ENCODE measurements around the gene RPS6KA2.
A peak's percentile ranks its signal among the peaks of the same experiment; 100 is the strongest.

RPS6KA2 gene

GRCh38 chr6:166440729-166441128 is 186.3 kb downstream of the RPS6KA2 start:
- DNase-seq = no peak

DNA sequence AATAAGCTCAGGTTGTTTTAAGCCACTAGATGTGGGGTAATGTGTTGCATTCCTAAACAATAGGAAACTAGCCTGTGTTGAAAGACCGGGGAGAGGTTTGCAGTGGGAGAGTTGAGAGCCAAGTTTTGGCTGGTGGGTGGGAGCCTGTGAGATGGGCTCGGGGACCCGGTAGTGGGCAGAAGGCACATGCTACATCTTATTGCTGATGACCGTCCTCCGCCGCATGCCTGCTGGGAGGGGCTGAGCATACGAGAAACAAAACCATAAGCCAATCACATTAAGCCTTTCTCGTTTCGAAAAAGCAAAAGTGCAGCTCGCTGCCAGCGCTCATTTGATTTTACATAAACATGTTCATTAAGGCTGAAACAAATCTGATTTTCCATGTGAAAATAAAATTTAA is 186.9 kb downstream of the RPS6KA2 start:
- peak in 1 of 2 donors; percentile 2 for DNase-seq

DNA sequence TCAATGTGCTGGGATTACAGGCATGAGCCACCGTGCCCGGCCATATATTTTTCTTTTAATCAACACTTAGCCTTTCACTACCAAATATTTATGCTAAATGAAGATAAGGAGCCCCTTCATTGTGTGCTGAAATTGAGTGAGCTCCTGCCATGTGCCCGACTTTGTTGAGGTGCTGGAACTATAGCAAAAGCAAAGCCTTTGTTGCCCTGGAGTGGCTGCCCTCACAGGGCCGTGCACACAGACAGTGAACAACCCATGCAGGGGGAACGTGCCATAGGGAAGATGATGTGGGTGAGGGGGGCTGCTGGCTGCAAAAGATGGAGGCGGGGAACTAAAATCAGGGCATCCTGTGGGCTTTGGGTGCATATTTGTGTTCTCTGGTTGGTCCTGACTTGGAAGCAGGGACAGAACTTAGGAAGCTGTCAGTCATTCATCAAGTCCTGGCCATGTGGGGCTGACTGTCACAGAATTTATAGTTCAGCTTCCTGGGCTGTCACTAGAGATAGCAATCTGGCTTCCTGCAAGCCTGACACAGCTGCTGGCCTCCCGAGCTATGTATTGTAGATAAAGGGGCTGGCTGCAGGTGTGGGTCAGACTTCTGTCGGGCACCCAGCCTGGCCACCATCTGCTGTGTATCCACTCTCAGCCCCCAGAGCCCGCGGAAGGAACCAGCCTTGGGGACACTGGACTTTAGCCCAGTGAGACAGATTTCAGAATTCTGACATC is 187.5 kb downstream of the RPS6KA2 start:
- DNase-seq = no peak

DNA sequence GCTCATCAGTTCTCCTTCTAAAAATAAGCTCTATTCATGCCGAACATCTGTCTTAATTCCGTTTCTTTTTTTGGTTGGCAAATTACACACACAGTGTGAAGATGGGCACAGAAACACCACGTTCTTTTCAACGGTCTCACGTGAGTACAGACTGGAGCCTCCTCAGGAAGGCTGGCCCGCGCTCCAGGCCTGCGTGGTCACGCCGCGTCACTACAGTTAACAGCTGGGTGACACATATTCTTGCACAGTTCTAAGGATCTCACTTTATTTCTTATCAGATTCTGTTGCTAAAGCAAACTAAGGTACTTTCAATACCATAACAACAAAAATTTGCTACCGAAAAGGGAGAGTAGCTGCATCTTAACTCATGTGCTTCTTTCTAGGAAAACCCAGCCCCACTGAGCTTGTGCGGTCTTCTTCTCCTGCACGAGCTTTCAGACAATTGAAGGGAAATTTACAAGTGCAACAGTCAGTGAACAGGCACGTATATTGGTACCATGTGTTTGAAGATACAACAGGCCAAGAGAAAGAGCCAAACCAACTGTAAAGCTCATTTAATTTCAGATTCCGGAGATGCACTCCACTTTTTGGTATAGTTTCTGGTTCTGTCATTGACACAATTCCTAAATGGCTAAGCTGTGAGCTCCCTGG is 188.7 kb downstream of the RPS6KA2 start:
- no peak for DNase-seq

DNA sequence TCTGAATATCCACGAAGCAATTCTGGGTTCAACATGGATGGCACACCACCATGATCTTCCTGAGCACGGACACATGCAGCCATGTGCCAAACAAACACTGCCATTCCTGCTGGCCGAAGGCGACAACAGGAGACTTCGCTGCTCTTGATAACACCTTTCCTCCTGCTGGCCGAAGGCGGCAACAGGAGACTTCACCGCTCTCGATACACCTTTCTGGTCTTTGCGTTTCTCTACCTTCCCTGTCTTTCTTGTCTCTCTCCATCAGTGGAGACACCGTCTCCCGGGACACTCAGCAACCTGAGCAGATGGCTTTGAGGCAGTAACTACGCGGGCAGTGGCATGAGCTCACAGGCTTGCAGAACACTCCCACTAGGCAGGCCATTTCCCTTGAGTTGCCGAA is 189.4 kb downstream of the RPS6KA2 start:
- DNase-seq = no peak

- DNase-seq = no peak
These were observed 190.6 kb downstream of the RPS6KA2 start for GRCh38 chr6:166436195-166437139.

DNA sequence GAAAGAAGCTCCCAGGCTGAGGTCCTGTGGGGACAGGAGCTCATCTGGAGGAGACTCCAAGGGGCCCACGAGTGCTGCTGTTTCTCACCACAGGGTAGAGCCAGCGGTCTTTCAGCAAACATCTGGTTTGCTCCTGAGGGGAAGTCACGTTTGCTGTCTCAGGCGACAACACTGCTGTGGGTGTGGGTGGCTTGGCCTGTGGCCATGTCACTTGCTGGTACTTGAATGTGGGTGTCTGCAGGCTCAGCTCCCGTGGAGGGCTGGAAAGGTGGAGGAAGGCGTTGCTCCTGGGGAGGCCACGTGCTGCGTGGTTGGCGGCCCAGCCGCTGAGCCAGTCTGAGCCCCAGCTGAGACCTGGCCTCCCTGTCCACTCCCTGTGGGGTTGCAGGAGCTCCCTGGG is 191.5 kb downstream of the RPS6KA2 start:
- DNase-seq = peak; percentile 62 to 72

GRCh38 chr6:166434336-166434735 is 192.7 kb downstream of the RPS6KA2 start:
- no peak for DNase-seq

DNA sequence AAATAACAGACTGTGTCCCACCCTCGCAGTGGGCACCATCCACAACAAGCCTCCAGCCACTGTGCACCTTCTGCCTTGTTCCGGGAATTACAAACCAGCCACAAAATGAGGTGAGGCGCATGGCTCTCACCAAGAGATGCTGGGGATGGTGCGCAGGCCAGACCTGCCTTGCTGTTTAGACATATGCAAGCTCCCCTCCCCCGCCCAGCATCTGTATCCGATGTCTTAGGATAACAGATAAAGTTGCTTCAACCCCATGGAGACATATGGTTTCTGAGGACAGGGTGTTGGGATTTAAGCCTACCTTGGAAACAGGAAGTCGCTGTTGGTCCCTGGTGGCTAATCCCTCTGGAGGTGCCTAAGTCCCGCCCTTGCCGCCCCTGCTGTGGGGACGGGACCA is 194.0 kb downstream of the RPS6KA2 start:
- no peak for DNase-seq

DNA sequence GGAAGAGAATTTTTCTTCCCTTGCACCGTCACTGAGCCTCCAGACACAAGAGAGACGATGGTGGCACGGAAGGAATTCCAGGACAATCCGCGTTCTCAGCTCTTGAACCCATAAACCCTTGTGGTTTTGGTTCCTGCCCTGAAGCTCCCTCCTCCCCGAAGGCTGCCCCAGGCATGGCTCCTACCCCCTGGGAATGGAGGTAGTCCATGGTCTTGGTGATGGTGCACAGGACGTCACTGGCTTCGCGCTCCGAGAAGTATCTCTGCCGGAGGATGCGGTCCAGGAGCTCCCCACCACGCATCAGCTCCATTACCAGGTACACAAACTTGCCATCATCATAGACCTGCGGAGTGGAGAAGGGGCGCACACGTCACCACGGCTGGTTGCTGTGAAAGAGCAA is 196.8 kb downstream of the RPS6KA2 start:
- no peak for DNase-seq

DNA sequence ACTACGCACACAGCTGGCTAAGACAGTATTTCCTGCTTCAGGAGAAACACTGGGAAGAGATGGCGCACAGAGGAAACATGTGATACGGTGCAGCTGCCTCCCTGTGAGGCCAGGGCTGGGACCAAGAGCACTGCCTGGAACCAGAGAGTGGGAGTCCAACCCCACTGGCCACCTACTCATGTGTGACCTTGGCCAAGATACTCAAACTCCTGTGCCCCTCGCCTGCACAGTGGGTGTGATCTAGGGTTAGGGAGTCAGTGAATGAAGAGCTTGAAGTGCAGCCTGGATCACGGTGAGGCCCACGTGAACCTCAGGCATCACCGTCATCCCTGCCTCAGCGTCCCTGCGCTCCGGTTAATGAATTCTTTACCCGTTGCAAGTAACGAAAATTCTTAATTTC is 202.6 kb downstream of the RPS6KA2 start:
- DNase-seq = no peak

- DNase-seq = no peak
These were observed 203.3 kb downstream of the RPS6KA2 start for GRCh38 chr6:166423781-166424180.

- DNase-seq = no peak
These were observed 203.9 kb downstream of the RPS6KA2 start for GRCh38 chr6:166423051-166423745.

DNA sequence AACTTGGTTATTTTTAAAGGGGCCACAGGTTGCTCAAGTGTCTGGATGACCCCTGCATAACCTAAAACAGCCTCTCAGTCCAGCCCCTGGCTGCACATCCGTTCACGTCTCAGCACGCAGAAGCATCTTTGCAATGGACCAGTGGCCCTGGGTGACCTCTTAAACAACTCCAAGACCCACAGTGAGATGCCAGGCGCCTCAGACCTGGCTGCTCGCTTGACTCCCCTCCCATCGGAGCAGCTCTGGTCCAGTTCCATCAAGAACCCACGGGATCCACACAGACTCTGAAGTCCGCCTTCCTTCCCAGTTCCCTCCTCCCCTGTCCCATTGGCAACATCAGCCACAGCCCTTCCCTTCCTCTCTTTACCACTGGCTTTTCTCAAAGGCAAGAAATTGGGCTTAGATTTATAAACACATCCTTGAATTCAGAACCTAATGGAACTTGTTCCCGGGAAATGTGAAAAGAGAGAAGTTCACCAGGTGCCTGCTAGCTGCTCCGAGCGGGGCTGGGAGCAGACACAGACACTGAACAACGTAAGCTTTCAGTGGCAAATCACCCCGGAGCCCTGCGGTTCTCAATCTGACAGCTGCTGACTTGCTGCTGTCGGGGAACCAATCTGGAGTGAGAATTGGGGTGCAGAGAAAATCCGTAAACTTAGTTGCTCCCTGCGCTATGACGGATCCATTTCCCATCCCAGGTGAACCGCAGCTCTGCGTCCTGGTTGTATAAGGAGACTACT is 204.7 kb downstream of the RPS6KA2 start:
- no peak for DNase-seq

GRCh38 chr6:166420351-166420750 is 206.7 kb downstream of the RPS6KA2 start:
- peak; percentile 26 to 48 for DNase-seq

GRCh38 chr6:166419717-166420116 is 207.3 kb downstream of the RPS6KA2 start:
- no peak for DNase-seq

GRCh38 chr6:166419286-166419685 is 207.8 kb downstream of the RPS6KA2 start:
- DNase-seq = no peak

- DNase-seq = no peak
These were observed 208.3 kb downstream of the RPS6KA2 start for GRCh38 chr6:166418691-166419143.

GRCh38 chr6:166417285-166417691 is 209.8 kb downstream of the RPS6KA2 start:
- no peak for DNase-seq

DNA sequence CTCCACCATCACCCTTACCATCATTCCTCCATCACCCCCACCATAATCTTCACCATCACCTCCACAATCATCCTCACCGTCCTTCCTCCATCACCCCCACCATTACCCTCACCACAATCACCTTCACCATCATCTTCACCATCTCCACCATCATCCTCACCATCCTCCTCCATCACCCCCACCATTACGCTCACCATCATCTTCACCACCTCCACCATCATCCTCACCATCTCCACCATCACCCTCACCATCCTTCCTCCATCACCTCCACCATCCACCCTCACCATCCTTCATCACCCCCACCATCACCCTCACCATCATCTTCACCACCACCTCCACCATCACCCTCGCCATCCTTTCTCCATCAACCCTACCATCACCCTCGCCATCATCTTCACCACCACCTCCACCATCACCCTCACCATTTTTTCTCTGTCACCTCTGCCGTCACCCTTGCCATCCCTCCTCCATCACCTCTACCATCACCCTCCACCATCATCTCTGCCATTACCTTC is 211.2 kb downstream of the RPS6KA2 start:
- DNase-seq = no peak

GRCh38 chr6:166415306-166415705 is 211.7 kb downstream of the RPS6KA2 start:
- no peak for DNase-seq
